IPS-18c (cell line): ENCODE measurements around the gene KRTAP1-4.
"Not testable (repeated sequence)": the region's sequence is repeated elsewhere in the genome, so short reads cannot be mapped to it uniquely, and the experiment has no call there.

ENCODE experiments used
- H3K4me3 ChIP-seq: 2 replicates; pipeline ENCODE4 v1.7.0; 2013; ENCODE audit warnings: low read depth, mild to moderate bottlenecking, low read length, moderate library complexity; ENCODE audit not compliant: insufficient read depth
- H3K9me3 ChIP-seq: one replicate; pipeline ENCODE4 v1.6.1; 2013; ENCODE audit warnings: mild to moderate bottlenecking, low read length, moderate library complexity; ENCODE audit not compliant: control insufficient read depth, insufficient read depth

Gene KRTAP1-4, protein sequence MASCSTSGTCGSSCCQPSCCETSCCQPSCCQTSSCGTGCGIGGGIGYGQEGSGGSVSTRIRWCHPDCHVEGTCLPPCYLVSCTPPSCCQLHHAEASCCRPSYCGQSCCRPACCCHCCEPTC

GRCh38 chr17:41029633-41030245, at the start of gene KRTAP1-4:
Gene KRTAP1-4, minus strand, starts transcription at chr17:41030195. Its CDS starts 117 bp downstream, at chr17:41030078.
- no peak within 1 kb of the TSS for H3K4me3 ChIP-seq
- no peaks in the 10 kb centered on the region for H3K9me3 ChIP-seq

DNA sequence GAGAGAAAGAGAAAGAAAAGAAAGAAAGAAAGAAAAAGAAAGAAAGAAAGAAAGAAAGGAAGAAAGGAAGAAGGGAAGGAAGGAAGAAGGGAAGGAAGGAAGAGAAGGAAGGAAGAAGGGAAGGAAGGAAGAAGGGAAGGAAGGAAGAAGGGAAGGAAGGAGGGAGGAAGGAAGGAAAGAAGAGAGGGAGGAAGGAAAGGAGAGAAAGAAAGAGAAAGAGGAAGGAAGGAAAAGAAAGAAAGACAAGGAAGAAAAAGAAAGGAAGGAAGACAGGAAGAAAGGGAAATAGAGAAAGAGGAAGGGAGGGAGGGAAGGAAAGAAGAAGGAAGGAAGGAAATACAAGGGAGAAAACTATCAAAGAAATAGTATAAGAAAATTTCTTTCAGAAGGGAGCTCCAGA, 46.8 kb upstream of the KRTAP1-4 start:
- Histone ChIP-seq H3K9me3 (no peaks in the 10 kb centered on the region), H3K4me3 (no peak overlapping the region)

- Histone ChIP-seq H3K4me3 (no peak overlapping the region), H3K9me3 (no peaks in the 10 kb centered on the region)
These were observed 43.7 kb upstream of the KRTAP1-4 start for GRCh38 chr17:41073676-41074075.

DNA sequence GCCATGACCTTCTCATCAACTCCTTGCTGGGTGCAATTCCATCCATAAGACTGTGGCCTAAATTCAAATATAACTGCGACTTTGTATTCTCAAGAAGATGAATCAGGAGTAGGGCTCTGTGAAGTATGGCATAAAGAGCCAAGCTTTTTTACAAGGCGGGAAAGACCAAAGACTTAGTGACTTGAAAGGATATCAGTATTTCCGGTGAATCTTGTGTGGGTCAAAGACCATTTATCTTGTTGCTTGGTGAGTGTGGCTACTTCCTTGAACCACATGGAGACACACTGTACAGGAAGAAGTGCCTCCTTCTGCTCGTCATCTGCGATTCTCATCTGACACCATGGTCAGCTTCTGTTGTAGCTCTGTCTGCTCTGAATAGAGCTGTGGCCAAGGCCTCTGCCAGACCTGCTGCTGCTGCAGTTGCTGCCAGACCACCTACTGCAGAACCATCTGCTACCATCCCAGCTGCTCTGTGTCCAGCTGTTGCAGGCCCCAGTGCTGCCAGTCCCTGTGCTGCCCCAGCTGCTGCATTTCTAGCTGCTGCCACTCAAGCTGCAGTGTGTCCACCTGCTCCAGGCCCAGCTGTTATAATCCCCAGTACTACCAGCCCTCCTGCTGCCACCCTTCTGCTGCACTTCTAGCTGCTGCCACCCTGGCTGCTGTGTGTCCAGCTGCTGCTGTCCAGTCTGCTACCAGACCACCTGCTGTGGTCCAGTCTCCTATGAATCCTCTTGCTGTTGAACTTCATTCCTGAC, 41.8 kb upstream of the KRTAP1-4 start:
- H3K4me3 ChIP-seq: no peak overlapping the region
- no peaks in the 10 kb centered on the region for H3K9me3 ChIP-seq

DNA sequence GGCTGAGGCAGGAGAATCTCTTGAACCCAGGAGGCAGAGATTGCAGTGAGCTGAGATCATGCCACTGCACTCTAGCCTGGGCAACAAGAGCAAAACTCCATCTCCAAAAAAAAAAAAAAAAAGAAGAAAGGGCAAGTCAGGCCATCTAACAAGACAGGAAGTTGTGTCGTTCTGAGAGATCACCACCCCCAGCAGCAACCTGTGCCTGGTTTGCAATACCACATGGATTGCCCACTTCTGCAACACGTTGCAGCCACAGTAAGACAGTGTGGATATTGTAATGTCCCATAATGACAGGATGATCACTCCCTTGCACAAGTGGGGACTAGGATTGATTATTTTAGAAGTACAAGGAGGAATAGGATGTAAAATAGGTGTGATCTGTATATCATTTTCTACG, 39.0 kb upstream of the KRTAP1-4 start:
- Histone ChIP-seq H3K4me3 (no peak overlapping the region), H3K9me3 (no peaks in the 10 kb centered on the region)

DNA sequence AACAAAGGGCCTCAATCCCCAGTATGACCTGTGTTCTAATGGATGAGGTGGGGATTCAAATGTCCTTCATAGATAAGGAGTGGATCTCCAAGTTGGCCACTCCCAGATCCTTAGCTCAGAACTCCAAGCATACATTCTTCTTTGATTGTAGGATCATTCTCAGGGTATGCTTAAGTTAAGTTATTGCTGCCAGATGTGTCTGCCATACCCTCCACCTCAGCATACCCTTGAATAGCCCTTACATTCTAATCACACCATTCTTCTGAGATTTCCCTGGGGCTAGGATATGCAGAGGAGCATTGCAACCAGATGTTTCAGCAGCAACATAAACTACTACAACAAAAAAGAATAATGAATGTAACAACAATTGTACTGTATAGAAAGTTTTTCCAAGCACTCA, 37.3 kb upstream of the KRTAP1-4 start:
- H3K9me3 ChIP-seq: no peaks in the 10 kb centered on the region
- no peak overlapping the region for H3K4me3 ChIP-seq

DNA sequence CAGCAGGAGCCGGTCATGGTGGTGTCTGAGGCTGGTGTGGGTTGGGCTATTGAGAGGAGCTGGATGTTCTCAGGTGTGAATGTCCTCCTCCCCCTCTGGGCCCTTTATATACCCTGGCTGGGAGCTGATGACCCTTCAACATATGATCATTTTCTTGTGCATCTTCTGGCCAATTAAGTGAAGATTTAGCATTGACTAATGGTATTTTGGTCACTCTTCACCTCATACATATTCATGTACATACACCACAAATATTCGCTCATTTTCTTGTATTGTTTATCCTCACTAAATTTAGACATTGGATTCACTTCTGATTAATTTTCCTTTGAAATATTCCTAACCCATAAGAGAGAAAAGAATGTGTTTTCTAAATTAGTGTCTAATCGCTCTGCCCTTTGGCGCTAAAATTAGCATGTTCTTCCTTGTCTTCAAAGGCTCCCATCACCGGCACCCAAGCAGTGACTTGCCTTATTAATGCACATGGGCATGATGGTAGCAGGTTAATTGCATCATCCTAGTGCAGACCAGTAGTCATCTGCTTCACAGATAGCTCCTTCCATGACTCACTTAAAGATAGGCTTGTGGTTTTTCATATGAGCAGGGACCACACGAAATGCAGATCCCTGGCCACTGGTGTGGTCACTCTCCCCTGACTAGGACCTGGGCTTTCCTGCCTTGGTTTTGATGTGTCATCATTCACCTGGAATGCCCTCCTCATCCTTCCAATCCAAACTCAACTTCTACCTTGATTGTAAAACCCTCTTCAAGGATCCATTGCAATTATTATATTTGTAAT, 36.0 kb upstream of the KRTAP1-4 start, which contains the start of gene KRTAP2-4:
KRTAP2-4 (minus strand) TSS at position 51 of the 796 bp plus-strand sequence; CDS start at position 17, 34 bp downstream.
- no peak within 1 kb of the TSS for H3K4me3 ChIP-seq
- H3K9me3 ChIP-seq: no peaks in the 10 kb centered on the region

- not testable (repeated sequence) for H3K9me3 ChIP-seq, H3K4me3 ChIP-seq
These were observed 35.2 kb upstream of the KRTAP1-4 start for GRCh38 chr17:41065016-41065689.

DNA sequence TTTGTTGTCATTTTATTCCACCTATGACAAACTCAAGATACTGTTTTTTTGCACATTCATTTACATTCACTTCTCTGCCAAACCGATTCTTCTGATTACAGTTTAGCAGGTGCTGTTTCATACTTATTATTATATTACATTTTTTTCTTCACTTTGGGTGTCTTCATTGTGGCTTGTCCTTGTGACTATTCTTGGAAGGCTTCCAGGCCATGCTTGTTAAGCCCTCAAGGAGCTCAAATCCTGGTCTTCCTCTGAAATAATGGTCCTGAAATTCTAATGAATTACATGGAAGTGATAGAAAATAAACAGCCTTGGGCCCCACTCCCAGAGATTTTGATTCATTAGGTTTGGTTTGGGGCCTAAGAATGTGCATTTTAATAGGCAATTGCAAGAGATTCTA, 34.3 kb upstream of the KRTAP1-4 start:
- H3K4me3 ChIP-seq: no peak overlapping the region
- H3K9me3 ChIP-seq: no peaks in the 10 kb centered on the region

GRCh38 chr17:41063449-41063848, 33.5 kb upstream of the KRTAP1-4 start:
- H3K9me3 ChIP-seq: no peaks in the 10 kb centered on the region

GRCh38 chr17:41061964-41062363, 32.0 kb upstream of the KRTAP1-4 start:
- no peak overlapping the region for H3K4me3 ChIP-seq
- no peaks in the 10 kb centered on the region for H3K9me3 ChIP-seq

More at GRCh38 chr17:41063449-41063848, 33.5 kb upstream of the KRTAP1-4 start:
- H3K4me3 ChIP-seq: no peak overlapping the region

GRCh38 chr17:41060052-41060604, 30.1 kb upstream of the KRTAP1-4 start, which contains the start of gene KRTAP2-3:
Gene KRTAP2-3, minus strand, starts transcription at chr17:41060114. Its CDS starts 64 bp downstream, at chr17:41060050.
- no peak within 1 kb of the TSS for H3K4me3 ChIP-seq

DNA sequence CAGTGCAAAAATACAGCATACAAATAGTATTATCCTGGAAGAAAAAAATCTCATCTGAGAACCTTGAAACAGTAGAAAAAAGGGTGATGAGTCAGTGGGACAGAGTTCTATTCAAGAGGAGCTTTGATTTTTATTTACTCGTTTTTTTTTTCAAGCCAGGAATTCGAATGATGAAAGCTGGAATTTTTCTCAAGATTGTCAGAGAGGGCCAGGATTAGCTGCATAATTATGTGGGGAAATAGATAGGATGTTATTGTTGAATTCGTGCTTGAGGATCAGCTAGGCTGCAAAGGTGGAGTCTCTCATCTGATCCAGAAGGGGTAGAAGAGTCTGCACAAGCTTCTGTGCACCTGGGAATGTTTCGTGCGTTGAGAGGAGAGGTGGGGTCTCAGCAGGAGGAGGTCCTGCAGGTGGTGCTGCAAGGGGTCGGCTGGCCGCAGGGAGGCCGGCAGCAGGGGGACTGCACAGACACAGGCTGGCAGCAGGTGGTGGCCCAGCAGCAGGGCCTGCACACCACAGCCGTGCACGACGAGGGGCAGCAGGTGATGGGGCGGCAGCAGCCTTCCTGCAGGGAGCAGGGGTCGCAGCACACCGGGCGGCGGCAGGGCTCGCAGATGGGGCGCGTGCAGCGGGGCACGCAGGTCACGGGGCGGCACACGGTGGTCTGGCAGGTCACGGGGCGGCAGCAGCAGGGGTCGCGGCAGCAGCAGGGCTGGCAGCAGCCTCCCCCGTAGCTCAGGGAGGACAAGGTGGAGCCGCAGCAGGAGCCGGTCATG, 29.5 kb upstream of the KRTAP1-4 start:
- H3K4me3 ChIP-seq, H3K9me3 ChIP-seq: not testable (repeated sequence)

More at GRCh38 chr17:41060052-41060604, 30.1 kb upstream of the KRTAP1-4 start, which contains the start of gene KRTAP2-3:
- no peaks in the 10 kb centered on the region for H3K9me3 ChIP-seq

- H3K4me3 ChIP-seq: no peak overlapping the region
- H3K9me3 ChIP-seq: no peaks in the 10 kb centered on the region
These were observed 28.7 kb upstream of the KRTAP1-4 start for GRCh38 chr17:41058741-41059140.

- H3K9me3 ChIP-seq: no peaks in the 10 kb centered on the region
- no peak overlapping the region for H3K4me3 ChIP-seq
These were observed 27.6 kb upstream of the KRTAP1-4 start for GRCh38 chr17:41057547-41057946.

- H3K4me3 ChIP-seq, H3K9me3 ChIP-seq: not testable (repeated sequence)
These were observed 25.1 kb upstream of the KRTAP1-4 start, which contains the start of gene KRTAP2-2 for GRCh38 chr17:41055130-41055529. Gene KRTAP2-2, minus strand, starts transcription at chr17:41055230. Its CDS starts 19 bp downstream, at chr17:41055211.
